ENCODE data around the gene NR6A1. TPM values are rescaled to one million over a fixed set of nuclear protein-coding genes. Genes with fewer than 3 reads are reported as not detected.

NR6A1 gene
- total RNA-seq, 1 donor from 2014 or later = 4.0 TPM

GRCh38 chr9:124492818-124493217 lies 278.3 kb downstream of the NR6A1 start:
- intact Hi-C loops (cut with DNase I) = no loop called here
- H3K36me3 ChIP-seq = no peaks in the 10 kb centered on the region
- no peak for TF ChIP-seq CTCF (IDR thresholded peaks at IDR 0.05)
- H3K4me1 ChIP-seq = no peaks in the 10 kb centered on the region
- H3K9me3 ChIP-seq = no peaks in the 10 kb centered on the region
- DNase-seq (no peak), ATAC-seq (no peak)
- H3K27ac ChIP-seq = no peak overlapping the region
- H3K4me3 ChIP-seq = no peak overlapping the region
- no peaks in the 10 kb centered on the region for H3K27me3 ChIP-seq

GRCh38 chr9:124491049-124491975 lies 279.8 kb downstream of the NR6A1 start:
- intact Hi-C loops (cut with DNase I) = no loop called here
- ATAC-seq (no peak), DNase-seq (no peak)
- Histone ChIP-seq H3K4me1 (no peaks in the 10 kb centered on the region), H3K27me3 (peaks cover 14% of the 10 kb centered on the region), H3K36me3 (no peaks in the 10 kb centered on the region), H3K4me3 (no peak overlapping the region), H3K27ac (no peak overlapping the region), H3K9me3 (no peaks in the 10 kb centered on the region)
- TF ChIP-seq CTCF (IDR thresholded peaks at IDR 0.05) = no peak

GRCh38 chr9:124490004-124490403 lies 281.1 kb downstream of the NR6A1 start:
- intact Hi-C loops (cut with DNase I) = no loop called here
- ATAC-seq (no peak), DNase-seq (no peak)
- H3K4me3 ChIP-seq = no peak overlapping the region
- no peaks in the 10 kb centered on the region for H3K4me1 ChIP-seq
- no peaks in the 10 kb centered on the region for H3K36me3 ChIP-seq
- peaks cover 24% of the 10 kb centered on the region for H3K27me3 ChIP-seq
- H3K27ac ChIP-seq = no peak overlapping the region
- no peak for TF ChIP-seq CTCF (IDR thresholded peaks at IDR 0.05)
- H3K9me3 ChIP-seq = no peaks in the 10 kb centered on the region

- TF ChIP-seq CTCF (IDR thresholded peaks at IDR 0.05) = no peak
- peaks cover 24% of the 10 kb centered on the region for H3K27me3 ChIP-seq
Observed at GRCh38 chr9:124489222-124489621, 281.9 kb downstream of the NR6A1 start.

GRCh38 chr9:124488641-124489210 lies 282.4 kb downstream of the NR6A1 start:
- intact Hi-C loops (cut with DNase I) = no loop called here
- Histone ChIP-seq H3K4me3 (no peak overlapping the region), H3K27ac (no peak overlapping the region), H3K4me1 (no peaks in the 10 kb centered on the region), H3K27me3 (peaks cover 24% of the 10 kb centered on the region), H3K36me3 (no peaks in the 10 kb centered on the region), H3K9me3 (no peaks in the 10 kb centered on the region)
- ATAC-seq = no peak
- no peak for TF ChIP-seq CTCF (IDR thresholded peaks at IDR 0.05)
- DNase-seq = no peak

More at GRCh38 chr9:124489222-124489621, 281.9 kb downstream of the NR6A1 start:
- DNase-seq (no peak), ATAC-seq (no peak)
- Histone ChIP-seq H3K9me3 (no peaks in the 10 kb centered on the region), H3K36me3 (no peaks in the 10 kb centered on the region), H3K4me3 (no peak overlapping the region), H3K4me1 (no peaks in the 10 kb centered on the region), H3K27ac (no peak overlapping the region)
- intact Hi-C loops (cut with DNase I) = no loop called here

All from upper lobe of right lung (tissue), 1 donor.